OCI-LY3 (cell line): ENCODE results near the gene TTF1.

Experiments used
- H2AFZ ChIP-seq: fragments of 200-600, 300-600 bp; shearing (Covaris generic); 2 replicates; pipeline ENCODE4 v1.6.0; 2014; ENCODE audit warnings: antibody characterized with exemption, low read depth, low read length
- H3K27ac ChIP-seq: fragments of 200-600, 300-600 bp; sonication (generic); 2 replicates; pipeline ENCODE4 v1.5.1; 2014; ENCODE audit warnings: mild to moderate bottlenecking, low read length, moderate library complexity, mixed read lengths
- H3K27me3 ChIP-seq: fragments of 200-600, 300-600 bp; sonication (generic); 2 replicates; pipeline ENCODE4 v1.6.1; 2014; ENCODE audit warnings: low read depth, low read length, mixed read lengths
- H3K36me3 ChIP-seq: fragments of 200-600, 300-600 bp; sonication (generic); replicated peaks from 2 replicates; pipeline ENCODE3; 2014; ENCODE audit warnings: low read depth, low read length, mixed read lengths
- H3K4me1 ChIP-seq: fragments of 300-600, 200-600 bp; sonication (generic); 2 replicates; pipeline ENCODE4 v1.6.1; 2014; ENCODE audit warnings: low read length, mixed read lengths
- H3K4me2 ChIP-seq: fragments of 200-600, 300-600 bp; sonication (generic); 2 replicates; pipeline ENCODE4 v1.6.1; 2014; ENCODE audit warnings: low read length, mixed read lengths
- H3K4me3 ChIP-seq: fragments of 300-600, 200-600 bp; sonication (generic); 2 replicates; pipeline ENCODE4 v1.5.1; 2014; ENCODE audit warnings: antibody characterized with exemption, mild to moderate bottlenecking, low read length, moderate library complexity
- H3K79me2 ChIP-seq: fragments of 300-600, 200-600 bp; shearing (Covaris generic); 2 replicates; pipeline ENCODE4 v1.6.1; 2014; ENCODE audit warnings: mild to moderate bottlenecking, low read length, mixed read lengths
- H3K9ac ChIP-seq: fragments of 300-600, 200-600 bp; shearing (Covaris generic); 2 replicates; pipeline ENCODE4 v1.6.0; 2014; ENCODE audit warnings: mild to moderate bottlenecking, low read length, moderate library complexity
- H3K9me3 ChIP-seq: fragments of 200-600, 300-600 bp; shearing (Covaris generic); 2 replicates; pipeline ENCODE4 v1.6.1; 2014; ENCODE audit warnings: low read length, mixed read lengths; ENCODE audit not compliant: insufficient read depth
- H4K20me1 ChIP-seq: fragments of 200-600, 300-600 bp; sonication (generic); 2 replicates; pipeline ENCODE4 v1.6.1; 2016; ENCODE audit warnings: low read length, mixed read lengths; ENCODE audit not compliant: insufficient read depth
- EZH2phosphoT487 ChIP-seq: fragments of 200-600 bp; shearing (Covaris generic); IDR thresholded peaks from 2 replicates; pipeline ENCODE4 v1.6.1; 2018; ENCODE audit warnings: antibody characterized with exemption, mixed run types, low read depth
- TF ChIP-seq, protein P1 (sequence below): fragments of 200-600, 300-600 bp; sonication (generic); IDR thresholded peaks from 2 replicates; pipeline ENCODE4 v1.5.1; 2014; ENCODE audit warnings: antibody characterized with exemption, low read length, low read depth

TTF1 gene

DNA sequence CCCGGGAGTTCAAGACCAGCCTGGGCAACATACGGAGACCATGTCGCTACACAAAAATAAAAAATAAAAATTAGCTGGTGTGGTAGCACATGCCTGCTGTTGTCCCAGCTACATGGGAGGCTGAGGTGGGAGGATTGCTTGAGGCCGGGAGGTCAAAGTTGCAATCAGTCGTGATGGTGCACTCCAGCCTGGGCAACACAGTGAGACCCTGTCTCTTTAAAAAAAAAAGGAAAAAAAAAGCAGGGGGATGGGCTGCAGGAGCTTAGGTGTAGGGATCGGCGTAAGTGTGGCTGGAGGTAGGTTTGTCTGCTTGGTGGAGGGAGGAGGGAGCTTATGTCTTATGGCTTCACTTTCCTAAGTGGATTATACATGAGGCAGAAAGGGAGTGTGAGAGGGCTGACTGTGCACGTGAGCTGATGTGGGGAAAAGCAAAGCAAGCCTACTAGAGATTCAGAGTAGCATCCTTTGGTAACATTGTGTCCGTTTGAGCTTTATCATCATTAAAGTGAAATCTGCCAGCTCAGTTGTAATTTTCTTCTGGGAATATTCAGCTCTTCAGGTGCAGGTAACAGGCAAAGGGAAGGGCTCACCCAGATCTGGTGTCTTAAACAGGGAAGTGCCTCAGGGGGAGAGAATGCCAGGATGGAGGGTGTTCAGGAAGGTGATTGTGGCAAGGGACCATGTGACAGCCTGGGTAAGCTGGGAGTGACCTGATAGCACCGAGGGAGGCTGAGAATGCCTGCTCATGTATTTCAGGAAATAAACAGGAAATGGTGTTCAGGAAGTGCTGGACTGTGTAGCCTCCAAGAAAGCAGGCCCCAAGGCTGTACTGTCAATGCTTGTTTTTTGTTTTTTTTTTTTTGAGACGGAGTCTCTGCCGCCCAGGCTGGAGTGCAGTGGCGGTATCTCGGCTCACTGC, 34.2 kb downstream of the TTF1 start:
- no peaks in the 10 kb centered on the region for H3K27me3 ChIP-seq
- TF ChIP-seq EZH2phosphoT487, result no peak
- TF ChIP-seq, protein P1, sequence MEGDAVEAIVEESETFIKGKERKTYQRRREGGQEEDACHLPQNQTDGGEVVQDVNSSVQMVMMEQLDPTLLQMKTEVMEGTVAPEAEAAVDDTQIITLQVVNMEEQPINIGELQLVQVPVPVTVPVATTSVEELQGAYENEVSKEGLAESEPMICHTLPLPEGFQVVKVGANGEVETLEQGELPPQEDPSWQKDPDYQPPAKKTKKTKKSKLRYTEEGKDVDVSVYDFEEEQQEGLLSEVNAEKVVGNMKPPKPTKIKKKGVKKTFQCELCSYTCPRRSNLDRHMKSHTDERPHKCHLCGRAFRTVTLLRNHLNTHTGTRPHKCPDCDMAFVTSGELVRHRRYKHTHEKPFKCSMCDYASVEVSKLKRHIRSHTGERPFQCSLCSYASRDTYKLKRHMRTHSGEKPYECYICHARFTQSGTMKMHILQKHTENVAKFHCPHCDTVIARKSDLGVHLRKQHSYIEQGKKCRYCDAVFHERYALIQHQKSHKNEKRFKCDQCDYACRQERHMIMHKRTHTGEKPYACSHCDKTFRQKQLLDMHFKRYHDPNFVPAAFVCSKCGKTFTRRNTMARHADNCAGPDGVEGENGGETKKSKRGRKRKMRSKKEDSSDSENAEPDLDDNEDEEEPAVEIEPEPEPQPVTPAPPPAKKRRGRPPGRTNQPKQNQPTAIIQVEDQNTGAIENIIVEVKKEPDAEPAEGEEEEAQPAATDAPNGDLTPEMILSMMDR, result no peak
- H3K4me3 ChIP-seq, result no peak overlapping the region
- H4K20me1 ChIP-seq, result no peaks in the 10 kb centered on the region
- no peak overlapping the region for H3K9ac ChIP-seq
- H3K4me1 ChIP-seq, result peaks cover 22% of the 10 kb centered on the region
- no peak overlapping the region for H3K27ac ChIP-seq
- H2AFZ ChIP-seq, result no peak overlapping the region
- peaks cover 11% of the 10 kb centered on the region for H3K36me3 ChIP-seq
- no peaks in the 10 kb centered on the region for H3K79me2 ChIP-seq
- H3K9me3 ChIP-seq, result no peaks in the 10 kb centered on the region
- no peak overlapping the region for H3K4me2 ChIP-seq

DNA sequence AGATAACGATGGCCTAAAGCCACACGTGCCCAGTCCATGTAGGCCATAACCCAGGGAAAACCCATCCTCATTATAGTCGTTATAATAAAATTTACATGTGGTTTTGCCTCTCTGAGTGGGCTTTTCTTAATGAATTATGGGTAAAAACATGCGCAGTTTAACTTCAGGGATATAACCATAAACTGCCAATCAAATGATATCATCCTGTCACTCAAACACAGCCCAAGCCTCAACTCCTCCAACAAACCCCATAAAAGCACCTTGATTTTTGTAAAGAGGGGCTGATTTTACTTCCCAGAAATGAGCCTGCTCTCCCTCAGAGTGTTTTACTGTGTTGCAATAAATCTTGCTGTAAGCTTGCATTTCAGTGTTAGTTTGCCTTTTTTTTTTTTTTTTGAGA, 36.0 kb downstream of the TTF1 start:
- H3K4me3 ChIP-seq, result no peak overlapping the region
- no peaks in the 10 kb centered on the region for H4K20me1 ChIP-seq
- no peak overlapping the region for H2AFZ ChIP-seq
- no peak overlapping the region for H3K4me2 ChIP-seq
- H3K36me3 ChIP-seq, result no peaks in the 10 kb centered on the region
- TF ChIP-seq EZH2phosphoT487, result no peak
- TF ChIP-seq, protein P1, result no peak
- H3K9ac ChIP-seq, result no peak overlapping the region
- no peak overlapping the region for H3K27ac ChIP-seq
- H3K9me3 ChIP-seq, result no peaks in the 10 kb centered on the region
- H3K4me1 ChIP-seq, result peaks cover 29% of the 10 kb centered on the region
- H3K27me3 ChIP-seq, result no peaks in the 10 kb centered on the region
- H3K79me2 ChIP-seq, result no peaks in the 10 kb centered on the region

DNA sequence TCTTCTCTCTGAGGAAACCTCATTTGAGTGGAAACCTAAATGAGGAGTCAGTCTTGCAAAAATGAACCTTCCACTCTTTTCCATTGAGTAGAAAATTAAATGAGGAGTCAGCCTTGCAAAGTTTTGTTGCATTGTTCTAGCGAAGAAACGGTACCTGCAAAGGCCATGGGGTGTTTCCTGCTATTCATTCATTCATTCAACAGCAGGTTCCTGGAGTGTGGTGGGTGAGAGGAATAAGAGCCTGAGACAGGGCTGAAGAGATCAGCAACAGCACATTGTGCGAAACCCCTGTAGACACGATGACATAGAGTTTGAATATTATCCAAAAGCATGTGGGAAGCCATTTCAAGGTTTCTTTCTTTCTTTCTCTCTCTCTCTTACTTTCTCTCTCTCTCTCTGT, 37.2 kb downstream of the TTF1 start:
- Histone ChIP-seq H3K4me2 (no peak overlapping the region), H3K4me1 (peaks cover 31% of the 10 kb centered on the region), H3K27me3 (no peaks in the 10 kb centered on the region), H3K9ac (no peak overlapping the region), H3K79me2 (no peaks in the 10 kb centered on the region), H3K27ac (no peak overlapping the region), H3K4me3 (no peak overlapping the region), H3K9me3 (no peaks in the 10 kb centered on the region), H2AFZ (no peak overlapping the region), H3K36me3 (no peaks in the 10 kb centered on the region), H4K20me1 (no peaks in the 10 kb centered on the region)
- TF ChIP-seq, protein P1, result no peak
- TF ChIP-seq EZH2phosphoT487, result no peak

DNA sequence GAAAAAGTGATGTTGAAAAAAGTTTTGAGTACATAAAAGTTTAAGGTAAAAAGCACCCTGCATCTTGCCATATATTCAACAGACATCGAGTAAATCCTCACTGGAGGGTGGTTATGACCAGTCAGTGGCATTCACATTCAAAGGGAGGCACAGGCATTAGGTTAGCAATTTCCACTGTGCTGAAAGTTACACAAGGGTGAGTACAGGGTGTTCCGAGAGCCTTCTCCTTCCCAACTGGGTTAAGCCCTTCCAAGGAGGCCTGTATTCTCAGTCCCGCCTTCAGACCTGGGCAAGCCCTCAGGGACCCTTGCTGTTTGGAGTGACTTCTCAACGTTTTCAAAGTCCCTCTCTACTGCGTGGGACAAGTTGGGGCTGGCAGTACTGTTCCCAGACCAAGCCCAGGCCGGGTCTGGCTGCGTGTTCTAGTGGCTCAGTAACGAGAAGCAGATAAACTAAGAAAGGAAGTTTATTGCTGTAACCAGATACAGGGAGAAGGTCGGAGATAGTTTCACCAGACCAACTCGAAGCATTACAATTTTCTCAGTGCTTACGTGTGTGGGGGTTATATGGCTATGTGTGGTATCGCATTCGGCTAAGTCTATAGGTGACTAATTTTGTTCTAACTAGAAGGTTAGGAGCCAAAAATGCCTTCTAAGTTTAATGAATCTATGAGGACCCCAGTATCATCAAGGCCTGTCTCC, 38.9 kb downstream of the TTF1 start:
- H3K4me1 ChIP-seq, result peaks cover 15% of the 10 kb centered on the region

More for the DNA sequence above, 38.9 kb downstream of the TTF1 start:
- Histone ChIP-seq H3K27me3 (no peaks in the 10 kb centered on the region), H3K36me3 (no peaks in the 10 kb centered on the region), H3K9ac (no peak overlapping the region), H3K27ac (no peak overlapping the region), H3K9me3 (no peaks in the 10 kb centered on the region), H2AFZ (no peak overlapping the region), H3K4me3 (no peak overlapping the region), H3K79me2 (no peaks in the 10 kb centered on the region), H3K4me2 (no peak overlapping the region), H4K20me1 (no peaks in the 10 kb centered on the region)
- TF ChIP-seq, protein P1, result no peak
- no peak for TF ChIP-seq EZH2phosphoT487
